ENCODE measurements around the gene CMIP. TPM values are rescaled to one million over a fixed set of nuclear protein-coding genes. Genes with fewer than 3 reads are reported as not detected.
"Not testable (repeated sequence)": the region's sequence is repeated elsewhere in the genome, so short reads cannot be mapped to it uniquely, and the experiment has no call there.

The CMIP gene
- total RNA-seq, 4 donors from 2014 or later = 44.6 to 152 (median 76.5) TPM

DNA sequence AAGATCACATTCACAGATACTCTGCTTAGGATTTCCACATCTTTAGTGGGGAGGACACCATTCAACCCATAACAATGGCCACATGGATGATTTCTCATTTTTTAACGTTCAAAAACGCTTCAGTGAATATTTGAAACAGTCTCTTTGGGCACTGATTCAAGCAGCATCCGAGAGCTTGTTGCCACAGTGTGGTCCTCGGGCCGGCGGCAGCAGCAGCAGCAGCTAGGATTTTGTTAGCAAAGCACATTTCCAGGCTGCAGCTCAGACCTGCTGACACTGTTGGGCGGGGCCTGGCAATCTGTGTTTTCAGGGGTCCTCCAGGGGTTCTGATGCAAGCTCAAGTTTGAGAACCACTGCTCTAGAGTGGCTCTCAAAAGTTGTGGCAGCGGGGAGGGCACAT, 27.9 kb upstream of the CMIP start:
- no peak for TF ChIP-seq POLR2A (IDR thresholded peaks at IDR 0.05)
- TF ChIP-seq, protein P1, sequence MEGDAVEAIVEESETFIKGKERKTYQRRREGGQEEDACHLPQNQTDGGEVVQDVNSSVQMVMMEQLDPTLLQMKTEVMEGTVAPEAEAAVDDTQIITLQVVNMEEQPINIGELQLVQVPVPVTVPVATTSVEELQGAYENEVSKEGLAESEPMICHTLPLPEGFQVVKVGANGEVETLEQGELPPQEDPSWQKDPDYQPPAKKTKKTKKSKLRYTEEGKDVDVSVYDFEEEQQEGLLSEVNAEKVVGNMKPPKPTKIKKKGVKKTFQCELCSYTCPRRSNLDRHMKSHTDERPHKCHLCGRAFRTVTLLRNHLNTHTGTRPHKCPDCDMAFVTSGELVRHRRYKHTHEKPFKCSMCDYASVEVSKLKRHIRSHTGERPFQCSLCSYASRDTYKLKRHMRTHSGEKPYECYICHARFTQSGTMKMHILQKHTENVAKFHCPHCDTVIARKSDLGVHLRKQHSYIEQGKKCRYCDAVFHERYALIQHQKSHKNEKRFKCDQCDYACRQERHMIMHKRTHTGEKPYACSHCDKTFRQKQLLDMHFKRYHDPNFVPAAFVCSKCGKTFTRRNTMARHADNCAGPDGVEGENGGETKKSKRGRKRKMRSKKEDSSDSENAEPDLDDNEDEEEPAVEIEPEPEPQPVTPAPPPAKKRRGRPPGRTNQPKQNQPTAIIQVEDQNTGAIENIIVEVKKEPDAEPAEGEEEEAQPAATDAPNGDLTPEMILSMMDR (IDR thresholded peaks at IDR 0.05) = no peak
- no peak for DNase-seq
- no peaks in the 10 kb centered on the region for H3K36me3 ChIP-seq
- no peak overlapping the region for H3K4me3 ChIP-seq
- no peaks in the 10 kb centered on the region for H3K4me1 ChIP-seq
- H3K27me3 ChIP-seq = no peaks in the 10 kb centered on the region
- H3K27ac ChIP-seq = no peak overlapping the region
- H3K9me3 ChIP-seq = no peaks in the 10 kb centered on the region

DNA sequence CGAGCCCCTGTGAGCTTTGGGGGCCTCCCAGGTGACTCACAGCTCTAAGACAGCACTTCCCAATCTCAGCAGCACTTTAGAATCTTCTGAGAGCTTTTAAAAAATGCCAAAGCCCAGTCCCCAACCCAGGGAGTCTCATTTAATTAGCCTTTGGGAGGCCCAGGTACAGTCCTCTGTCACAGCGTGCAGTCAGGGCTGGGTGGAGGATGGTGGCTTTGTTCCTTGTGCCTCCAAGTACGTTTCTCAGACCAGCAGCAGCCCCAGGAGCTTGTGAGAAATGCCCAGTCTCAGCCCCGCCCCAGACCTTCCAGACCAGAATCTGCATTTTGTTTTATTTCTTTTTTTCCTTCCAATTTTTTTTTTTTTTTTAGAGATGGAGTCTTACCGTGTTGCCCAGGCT, 27.4 kb upstream of the CMIP start:
- Histone ChIP-seq H3K4me3 (no peak overlapping the region), H3K27me3 (no peaks in the 10 kb centered on the region), H3K36me3 (no peaks in the 10 kb centered on the region), H3K4me1 (no peaks in the 10 kb centered on the region), H3K27ac (no peak overlapping the region), H3K9me3 (no peaks in the 10 kb centered on the region)
- DNase-seq = no peak
- TF ChIP-seq, protein P1 (IDR thresholded peaks at IDR 0.05) = no peak
- no peak for TF ChIP-seq POLR2A (IDR thresholded peaks at IDR 0.05)

DNA sequence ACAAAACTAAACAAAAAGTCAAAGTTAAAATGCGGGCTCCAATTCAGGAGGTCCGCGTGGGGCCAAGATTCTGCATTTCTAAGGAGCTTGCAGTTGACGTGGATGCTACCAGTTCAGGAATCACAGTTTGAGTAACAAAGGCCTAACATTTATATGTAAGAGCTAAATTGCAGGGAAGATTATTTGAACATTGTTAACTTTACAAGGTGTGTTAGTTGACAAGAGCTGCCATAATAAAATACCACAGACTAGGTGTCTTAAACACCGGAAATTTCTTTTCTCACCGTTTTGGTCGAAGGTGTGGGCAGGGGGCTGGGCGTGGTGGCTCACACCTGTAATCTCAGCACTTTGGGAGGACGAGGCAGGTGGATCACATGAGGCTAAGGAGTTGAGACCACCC, 24.8 kb upstream of the CMIP start:
- H3K4me1 ChIP-seq = no peaks in the 10 kb centered on the region
- no peak for DNase-seq
- H3K4me3 ChIP-seq = no peak overlapping the region
- no peaks in the 10 kb centered on the region for H3K27me3 ChIP-seq
- H3K27ac ChIP-seq = no peak overlapping the region
- no peaks in the 10 kb centered on the region for H3K9me3 ChIP-seq
- TF ChIP-seq, protein P1 (IDR thresholded peaks at IDR 0.05) = no peak
- no peaks in the 10 kb centered on the region for H3K36me3 ChIP-seq

DNA sequence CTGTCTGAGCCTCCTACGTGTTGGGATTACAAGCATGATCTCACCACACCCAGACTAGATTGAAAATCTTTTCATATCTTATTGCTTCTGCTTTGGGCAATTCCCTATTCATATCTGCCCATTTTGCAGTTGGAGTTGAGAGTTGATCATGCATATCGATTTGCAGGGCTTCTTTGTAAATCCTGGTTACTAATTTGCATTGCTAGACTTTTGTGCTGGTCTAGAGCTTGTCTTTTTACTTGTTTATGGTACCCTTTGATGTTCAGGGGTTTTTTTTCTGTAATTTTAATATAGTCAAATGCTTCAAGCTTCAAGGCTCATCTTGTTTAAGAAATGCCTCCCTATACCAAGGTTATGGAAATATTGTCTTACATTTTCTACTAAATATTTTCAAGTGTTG, 23.5 kb upstream of the CMIP start:
- TF ChIP-seq, protein P1 (IDR thresholded peaks at IDR 0.05) = no peak
- no peak for TF ChIP-seq POLR2A (IDR thresholded peaks at IDR 0.05)
- Histone ChIP-seq H3K27ac (no peak overlapping the region), H3K36me3 (no peaks in the 10 kb centered on the region), H3K4me3 (no peak overlapping the region), H3K9me3 (no peaks in the 10 kb centered on the region), H3K27me3 (no peaks in the 10 kb centered on the region), H3K4me1 (no peaks in the 10 kb centered on the region)
- no peak for DNase-seq

DNA sequence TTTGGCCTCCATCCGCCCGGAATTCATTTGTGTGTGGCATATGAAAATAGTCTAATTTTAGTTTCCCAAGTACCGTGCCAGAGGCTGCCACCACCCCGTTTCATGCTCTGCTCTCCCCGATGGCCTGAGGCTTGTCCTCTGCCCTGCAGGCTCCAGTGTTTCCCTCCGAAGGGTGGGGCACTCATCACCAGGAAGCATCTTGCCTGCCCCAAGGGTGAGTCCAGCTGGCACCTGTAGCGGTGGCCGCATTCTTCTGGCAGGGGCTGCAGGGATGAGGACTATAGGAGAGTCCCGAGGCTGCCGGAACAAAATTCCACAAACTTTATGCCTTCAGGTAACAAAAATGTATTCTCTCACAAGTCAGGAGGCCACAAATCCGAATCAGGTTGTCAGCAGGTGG, 23.1 kb upstream of the CMIP start:
- no peak for TF ChIP-seq POLR2A (IDR thresholded peaks at IDR 0.05)
- TF ChIP-seq, protein P1 (IDR thresholded peaks at IDR 0.05) = no peak
- no peak overlapping the region for H3K4me3 ChIP-seq
- H3K9me3 ChIP-seq = no peaks in the 10 kb centered on the region
- H3K4me1 ChIP-seq = no peaks in the 10 kb centered on the region
- H3K27ac ChIP-seq = no peak overlapping the region
- no peak for DNase-seq
- H3K27me3 ChIP-seq = no peaks in the 10 kb centered on the region
- no peaks in the 10 kb centered on the region for H3K36me3 ChIP-seq

DNA sequence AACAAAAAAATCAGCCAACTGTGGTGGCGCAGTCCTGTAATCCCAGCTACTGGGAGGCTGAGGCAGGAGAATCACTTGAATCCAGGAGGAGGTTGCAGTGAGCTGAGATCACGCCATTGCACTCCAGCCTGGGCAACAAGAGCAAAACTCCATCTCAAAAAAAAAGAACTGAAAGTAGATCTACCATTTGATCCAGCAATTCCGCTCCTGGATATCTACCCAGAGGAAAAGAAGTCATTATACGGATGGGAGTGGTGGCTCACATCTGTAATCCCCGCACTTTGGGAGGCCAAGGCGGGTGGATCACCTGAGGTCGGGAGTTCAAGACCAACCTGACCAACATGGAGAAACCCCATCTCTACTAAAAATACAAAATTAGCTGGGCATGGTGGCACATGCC, 22.5 kb upstream of the CMIP start:
- not testable (repeated sequence) for DNase-seq, H3K4me3 ChIP-seq, H3K36me3 ChIP-seq, H3K9me3 ChIP-seq, H3K27me3 ChIP-seq, H3K4me1 ChIP-seq, H3K27ac ChIP-seq

Data from Peyer's patch (tissue), 4 donors.